CD14-positive monocyte (primary cell): Measurements from ENCODE around the gene LPXN. TPM values are rescaled to one million over a fixed set of nuclear protein-coding genes. Genes with fewer than 3 reads are reported as not detected.

ENCODE experiments used
- DNase-seq, 3 donors: peaks; one replicate each; pipeline ENCODE4 v3.0.0-alpha.2; 2011 to 2022
- H2AFZ ChIP-seq: 2 replicates; pipeline ENCODE4 v1.6.0; 2012; ENCODE audit warnings: mild to moderate bottlenecking, low read depth, low read length, inconsistent platforms; ENCODE audit not compliant: insufficient read depth, poor library complexity, severe bottlenecking
- H3K27ac ChIP-seq, 2 donors: 1 replicate in 1 of 2; 2 replicates in 1 of 2; pipeline ENCODE4 v1.5.1; 2012 to 2013; ENCODE audit warnings: low read length in 2 of 2, control low read depth in 1 of 2, inconsistent platforms in 1 of 2, low read depth in 1 of 2, mild to moderate bottlenecking in 1 of 2
- H3K27me3 ChIP-seq, 2 donors: one replicate each; pipeline versions ENCODE4 v1.6.0 to v1.6.1; 2011 to 2013; ENCODE audit warnings: low read length in 2 of 2; ENCODE audit not compliant: control insufficient read depth in 2 of 2, insufficient read depth in 2 of 2
- H3K36me3 ChIP-seq, 2 donors: replicated peaks in 1 of 2; 1 replicate in 1 of 2; 2 replicates in 1 of 2; pipeline versions ENCODE4 v1.5.1 to v1.6.1; 2012 to 2013; ENCODE audit warnings: low read length in 2 of 2, control low read depth in 1 of 2, inconsistent platforms in 1 of 2, mild to moderate bottlenecking in 1 of 2; ENCODE audit not compliant: insufficient read depth in 2 of 2, control insufficient read depth in 1 of 2
- H3K4me1 ChIP-seq, 2 donors: 1 replicate in 1 of 2; 2 replicates in 1 of 2; pipeline versions ENCODE4 v1.5.1 to v1.6.1; 2012 to 2013; ENCODE audit warnings: low read length in 2 of 2, control low read depth in 1 of 2, inconsistent platforms in 1 of 2, mild to moderate bottlenecking in 1 of 2, moderate library complexity in 1 of 2; ENCODE audit not compliant: insufficient read depth in 2 of 2, control insufficient read depth in 1 of 2
- H3K4me2 ChIP-seq: replicated peaks from 2 replicates; pipeline ENCODE3; 2012; ENCODE audit warnings: low read length, moderate library complexity, mild to moderate bottlenecking; ENCODE audit not compliant: poor library complexity, severe bottlenecking; ENCODE audit errors: extremely low read depth
- H3K4me3 ChIP-seq, 3 experiments: fragments of 200-600 bp in 1 of 3; sonication (generic) in 1 of 3; replicated peaks in 1 of 3; 1 replicate in 2 of 3; 2 replicates in 1 of 3; pipeline ENCODE4 v1.5.1; 2011 to 2013; ENCODE audit warnings: low read length in 3 of 3, mild to moderate bottlenecking in 3 of 3, control low read depth in 2 of 3, low read depth in 2 of 3, inconsistent platforms in 1 of 3, moderate library complexity in 1 of 3
- H3K79me2 ChIP-seq: 2 replicates; pipeline ENCODE4 v1.6.0; 2012; ENCODE audit warnings: mild to moderate bottlenecking, control low read depth, inconsistent platforms, low read length, moderate library complexity; ENCODE audit not compliant: insufficient read depth
- H3K9ac ChIP-seq: 2 replicates; pipeline ENCODE4 v1.6.0; 2017; ENCODE audit warnings: low read length, mild to moderate bottlenecking; ENCODE audit not compliant: insufficient read depth, poor library complexity, severe bottlenecking
- H3K9me3 ChIP-seq, 2 donors: replicated peaks in 1 of 2; 1 replicate in 1 of 2; 2 replicates in 1 of 2; pipeline versions ENCODE4 v1.5.1 to v1.6.1; 2012 to 2013; ENCODE audit warnings: low read length in 2 of 2, control low read depth in 1 of 2; ENCODE audit not compliant: control insufficient read depth in 1 of 2, insufficient read depth in 1 of 2
- H4K20me1 ChIP-seq: 2 replicates; pipeline ENCODE4 v1.6.0; 2012; ENCODE audit warnings: mild to moderate bottlenecking, low read length, control low read depth, moderate library complexity; ENCODE audit not compliant: insufficient read depth
- H3K27ac Mint-ChIP-seq, 7 donors: one replicate each; pipeline ENCODE4 v1.8.0; 2020; ENCODE audit warnings: mild to moderate bottlenecking in 7 of 7, mixed read lengths in 7 of 7, moderate library complexity in 6 of 7, inconsistent platforms in 2 of 7
- H3K27me3 Mint-ChIP-seq, 3 donors: one replicate each; pipeline ENCODE4 v1.8.0; 2021 to 2022; ENCODE audit warnings: low read depth in 3 of 3, mild to moderate bottlenecking in 3 of 3, mixed read lengths in 3 of 3, moderate library complexity in 3 of 3, inconsistent platforms in 1 of 3
- H3K36me3 Mint-ChIP-seq, 2 donors: one replicate each; pipeline ENCODE4 v1.8.0; 2020; ENCODE audit warnings: mixed read lengths in 2 of 2, inconsistent platforms in 1 of 2, mild to moderate bottlenecking in 1 of 2
- H3K4me1 Mint-ChIP-seq: one replicate; pipeline ENCODE4 v1.8.0; 2020; ENCODE audit warnings: mild to moderate bottlenecking, mixed read lengths
- H3K4me3 Mint-ChIP-seq, 2 donors: one replicate each; pipeline ENCODE4 v1.8.0; 2020; ENCODE audit warnings: mild to moderate bottlenecking in 2 of 2, mixed read lengths in 2 of 2, moderate library complexity in 1 of 2
- H3K9me3 Mint-ChIP-seq, 7 donors: one replicate each; pipeline ENCODE4 v1.8.0; 2020 to 2022; ENCODE audit warnings: mixed read lengths in 7 of 7, mild to moderate bottlenecking in 6 of 7, moderate library complexity in 6 of 7, inconsistent platforms in 2 of 7
- CTCF ChIP-seq: fragments of 200-600 bp; IDR thresholded peaks from one replicate; pipeline ENCODE4 v1.8.0; 2022; ENCODE audit warnings: antibody characterized with exemption, mild to moderate bottlenecking
- WGBS: methylation state at CpG from one replicate; pipeline ENCODE4 v1.1.5; 2013; ENCODE audit warnings: missing lambda C conversion rate; ENCODE audit not compliant: insufficient coverage; 5-methylcytosine and 5-hydroxymethylcytosine counted together
- intact Hi-C, 2 donors: fragments of 100-400 bp; cut with micrococcal nuclease; formaldehyde crosslinking; loops; one replicate each; pipeline versions ENCODE4 v1.15.0 to v1.15.1; 2023
- polyA plus RNA-seq, 3 donors: library from polyadenylated mRNA; depleted of rRNA in 1 of 3; unstranded in 2 of 3; stranded (reverse) in 1 of 3; fragments of 300-500 nt in 2 of 3; fragments of >200 nt in 1 of 3; fragmentation: Illumina TruSeq in 2 of 3; gene quantifications; 1 replicate in 2 of 3; 2 replicates in 1 of 3; pipeline ENCODE4 v1.2.3, GENCODE V29; 2012 to 2021

The LPXN gene
- polyA plus RNA-seq, 3 donors, result 81.3 to 133 (median 101) TPM

GRCh38 chr11:58622344-58622743 is 46.7 kb upstream of the LPXN start, which contains the start of gene CNTF:
Gene CNTF, plus strand, starts transcription at chr11:58622665. Its CDS starts 88 bp downstream, at chr11:58622753.
- Histone ChIP-seq H3K79me2 (no peaks in the 10 kb centered on the region), H3K9me3 (no peaks in the 10 kb centered on the region), H3K4me1 (no peaks in the 10 kb centered on the region), H3K36me3 (peaks cover 87 to 99% of the 10 kb centered on the region in 2 donors), H3K4me2 (no peak within 1 kb of the TSS), H3K9ac (no peak within 1 kb of the TSS), H3K27ac (no peak within 1 kb of the TSS), H3K4me3 (no peak within 1 kb of the TSS), H3K27me3 (no peaks in the 10 kb centered on the region), H2AFZ (no peak within 1 kb of the TSS), H4K20me1 (peaks cover 7% of the 10 kb centered on the region)
- no peak for TF ChIP-seq CTCF
- Mint-ChIP-seq H3K9me3 (peaks cover 0 to 2% (median 0%) of the 10 kb centered on the region in 7 donors), H3K27me3 (no peaks in the 10 kb centered on the region), H3K36me3 (peaks cover 66 to 67% of the 10 kb centered on the region in 2 donors), H3K4me3 (no peak within 1 kb of the TSS), H3K27ac (peak within 1 kb of the TSS in 2 of 7 donors; percentile 3 to 48), H3K4me1 (no peaks in the 10 kb centered on the region)
- WGBS, result no CpG with 5 or more reads among the region's 2 CpGs
- intact Hi-C loops, result no loop called here
- no peak for DNase-seq

- H3K9me3 ChIP-seq, result no peaks in the 10 kb centered on the region
- H2AFZ ChIP-seq, result no peak overlapping the region
- Mint-ChIP-seq H3K27me3 (no peaks in the 10 kb centered on the region), H3K4me3 (no peak overlapping the region), H3K9me3 (peaks cover 0 to 2% (median 0%) of the 10 kb centered on the region in 7 donors), H3K27ac (no peak overlapping the region), H3K36me3 (peaks cover 68 to 69% of the 10 kb centered on the region in 2 donors), H3K4me1 (no peaks in the 10 kb centered on the region)
- TF ChIP-seq CTCF, result no peak
- no CpG with 5 or more reads among the region's 4 CpGs for WGBS
- H3K27me3 ChIP-seq, result no peaks in the 10 kb centered on the region
- no peak for DNase-seq
- no peaks in the 10 kb centered on the region for H3K4me1 ChIP-seq
- no peak overlapping the region for H3K4me3 ChIP-seq
- no peak overlapping the region for H3K9ac ChIP-seq
- intact Hi-C loops, result no loop called here
- H3K79me2 ChIP-seq, result no peaks in the 10 kb centered on the region
- peaks cover 7% of the 10 kb centered on the region for H4K20me1 ChIP-seq
- no peak overlapping the region for H3K4me2 ChIP-seq
- H3K36me3 ChIP-seq, result peaks cover 90 to 99% of the 10 kb centered on the region in 2 donors
- H3K27ac ChIP-seq, result no peak overlapping the region
Observed at GRCh38 chr11:58621586-58622262, 46.1 kb upstream of the LPXN start.
